H9 (cell line): ENCODE data around the gene DNAJC17. TPM values are rescaled to one million over a fixed set of nuclear protein-coding genes. Genes with fewer than 3 reads are reported as not detected.
A peak's percentile ranks its signal among the peaks of the same experiment; 100 is the strongest.

Experiments
- DNase-seq: peaks from one replicate; pipeline ENCODE4 v3.0.0-alpha.2; 2017
- H2AFZ ChIP-seq: one replicate; pipeline ENCODE4 v1.6.1; 2013; ENCODE audit warnings: mild to moderate bottlenecking, low read length, control low read depth, moderate library complexity
- H2AK5ac ChIP-seq: 2 replicates; pipeline ENCODE4 v1.6.1; 2013; ENCODE audit warnings: low read length, control low read depth, mixed read lengths; ENCODE audit not compliant: insufficient read length
- H2BK120ac ChIP-seq: one replicate; pipeline ENCODE4 v1.6.1; 2013; ENCODE audit warnings: low read depth, mild to moderate bottlenecking, low read length, control low read depth, inconsistent platforms; ENCODE audit not compliant: poor library complexity, severe bottlenecking
- H2BK12ac ChIP-seq: 2 replicates; pipeline ENCODE4 v1.6.1; 2013; ENCODE audit warnings: low read length, control low read depth, mixed read lengths, low read depth; ENCODE audit not compliant: insufficient read length
- H2BK15ac ChIP-seq: 2 replicates; pipeline ENCODE4 v1.6.1; 2013; ENCODE audit warnings: low read depth, low read length, control low read depth
- H2BK20ac ChIP-seq: one replicate; pipeline ENCODE4 v1.6.1; 2013; ENCODE audit warnings: low read depth, mild to moderate bottlenecking, low read length, control low read depth, inconsistent platforms; ENCODE audit not compliant: poor library complexity, severe bottlenecking
- H2BK5ac ChIP-seq: 2 replicates; pipeline ENCODE4 v1.6.1; 2013; ENCODE audit warnings: low read length, control low read depth, mixed read lengths; ENCODE audit not compliant: insufficient read length
- H3K14ac ChIP-seq: 2 replicates; pipeline ENCODE4 v1.6.1; 2013; ENCODE audit warnings: low read length, control low read depth; ENCODE audit not compliant: insufficient read depth
- H3K18ac ChIP-seq: 2 replicates; pipeline ENCODE4 v1.6.1; 2013; ENCODE audit warnings: low read depth, mild to moderate bottlenecking, mixed read lengths, low read length, control low read depth; ENCODE audit not compliant: insufficient read length
- H3K23ac ChIP-seq: 2 replicates; pipeline ENCODE4 v1.6.1; 2013; ENCODE audit warnings: low read length, control low read depth, mixed read lengths, low read depth; ENCODE audit not compliant: insufficient read length
- H3K23me2 ChIP-seq: 2 replicates; pipeline ENCODE4 v1.6.1; 2013; ENCODE audit warnings: low read depth, mild to moderate bottlenecking, mixed read lengths, low read length, control low read depth; ENCODE audit not compliant: insufficient read length, poor library complexity, severe bottlenecking
- H3K27ac ChIP-seq: 2 replicates; pipeline ENCODE4 v1.5.1; 2013; ENCODE audit warnings: low read length, control low read depth, mixed read lengths, low read depth; ENCODE audit not compliant: insufficient read length
- H3K27me3 ChIP-seq: 2 replicates; pipeline ENCODE4 v1.6.1; 2013; ENCODE audit warnings: low read length, control low read depth, inconsistent platforms; ENCODE audit not compliant: insufficient read depth
- H3K4ac ChIP-seq: 2 replicates; pipeline ENCODE4 v1.6.1; 2013; ENCODE audit warnings: low read depth, mild to moderate bottlenecking, control low read depth, inconsistent platforms, low read length, moderate library complexity
- H3K4me1 ChIP-seq: 2 replicates; pipeline ENCODE4 v1.6.1; 2013; ENCODE audit warnings: low read length, control low read depth, inconsistent platforms; ENCODE audit not compliant: insufficient read depth
- H3K4me2 ChIP-seq: 2 replicates; pipeline ENCODE4 v1.6.1; 2013; ENCODE audit warnings: low read length, control low read depth, mixed read lengths; ENCODE audit not compliant: insufficient read length, insufficient read depth
- H3K56ac ChIP-seq: 2 replicates; pipeline ENCODE4 v1.6.1; 2013; ENCODE audit warnings: low read depth, mild to moderate bottlenecking, mixed read lengths, low read length, control low read depth; ENCODE audit not compliant: insufficient read length
- H3K79me1 ChIP-seq: 2 replicates; pipeline ENCODE4 v1.6.1; 2013; ENCODE audit warnings: low read depth, mild to moderate bottlenecking, moderate library complexity, low read length, control low read depth, inconsistent platforms; ENCODE audit not compliant: insufficient read depth, poor library complexity, severe bottlenecking
- H3K79me2 ChIP-seq: 2 replicates; pipeline ENCODE4 v1.6.1; 2013; ENCODE audit warnings: low read length, control low read depth, inconsistent platforms; ENCODE audit not compliant: insufficient read depth
- H3K9ac ChIP-seq: 2 replicates; pipeline ENCODE4 v1.6.1; 2013; ENCODE audit warnings: low read length, control low read depth, mixed read lengths; ENCODE audit not compliant: insufficient read length; ENCODE audit errors: extremely low read depth
- H3K9me3 ChIP-seq: one replicate; pipeline ENCODE4 v1.6.1; 2013; ENCODE audit warnings: low read depth, low read length, inconsistent platforms; ENCODE audit not compliant: control insufficient read depth
- H3T11ph ChIP-seq: one replicate; pipeline ENCODE4 v1.6.1; 2013; ENCODE audit warnings: mild to moderate bottlenecking, low read length, control low read depth, inconsistent platforms
- H4K20me1 ChIP-seq: one replicate; pipeline ENCODE4 v1.6.1; 2013; ENCODE audit not compliant: control insufficient read depth, insufficient read length, insufficient read depth
- H4K5ac ChIP-seq: 2 replicates; pipeline ENCODE4 v1.6.1; 2013; ENCODE audit warnings: low read depth, mild to moderate bottlenecking, mixed read lengths, low read length, control low read depth; ENCODE audit not compliant: insufficient read length
- H4K8ac ChIP-seq: replicated peaks from 2 replicates; pipeline ENCODE4 v1.6.1; 2013; ENCODE audit warnings: low read length, control low read depth, mixed read lengths, low read depth; ENCODE audit not compliant: insufficient read length
- H4K91ac ChIP-seq: 2 replicates; pipeline ENCODE4 v1.6.1; 2013; ENCODE audit warnings: low read depth, mild to moderate bottlenecking, moderate library complexity, mixed read lengths, low read length, control low read depth; ENCODE audit not compliant: insufficient read length
- H3K27ac Mint-ChIP-seq, 3 experiments: 2 replicates in 2 of 3; 3 replicates in 1 of 3; pipeline ENCODE4 v1.8.0; 2020 to 2021; ENCODE audit warnings: mixed read lengths in 3 of 3, mild to moderate bottlenecking in 1 of 3, moderate library complexity in 1 of 3
- H3K27me3 Mint-ChIP-seq: 2 replicates; pipeline ENCODE4 v1.8.0; 2021; ENCODE audit warnings: low read depth, mild to moderate bottlenecking, moderate library complexity, mixed read lengths
- H3K36me3 Mint-ChIP-seq, 3 experiments: 2 replicates in 2 of 3; 3 replicates in 1 of 3; pipeline ENCODE4 v1.8.0; 2020 to 2021; ENCODE audit warnings: low read depth in 3 of 3, mixed read lengths in 3 of 3; ENCODE audit not compliant: insufficient read depth in 1 of 3
- H3K4me1 Mint-ChIP-seq, 2 experiments: 2 replicates each; pipeline ENCODE4 v1.8.0; 2020; ENCODE audit warnings: mixed read lengths in 2 of 2
- H3K4me3 Mint-ChIP-seq, 2 experiments: 2 replicates in 1 of 2; 3 replicates in 1 of 2; pipeline ENCODE4 v1.8.0; 2020 to 2021; ENCODE audit warnings: mild to moderate bottlenecking in 2 of 2, mixed read lengths in 2 of 2, moderate library complexity in 1 of 2
- H3K9me3 Mint-ChIP-seq, 2 experiments: 2 replicates in 1 of 2; 3 replicates in 1 of 2; pipeline ENCODE4 v1.8.0; 2020; ENCODE audit warnings: mild to moderate bottlenecking in 2 of 2, mixed read lengths in 2 of 2, moderate library complexity in 1 of 2
- WGBS: extraction: QIAGEN DNeasy Blood & Tissue Kit; methylation state at CpG from one replicate; pipeline ENCODE4 v1.1.7; 2013; ENCODE audit warnings: missing lambda C conversion rate, low lambda C conversion rate, mixed read lengths; ENCODE audit not compliant: insufficient read length; ENCODE audit errors: extremely low coverage; 5-methylcytosine and 5-hydroxymethylcytosine counted together
- total RNA-seq: library from RNA; stranded (reverse); gene quantifications from 2 replicates; pipeline ENCODE4 v1.2.1, GENCODE V29; 2021
- TF ChIP-seq, protein P1 (sequence below): fragments of 200-600 bp; sonication (generic); conservative IDR thresholded peaks from 3 replicates; pipeline ENCODE4 v1.8.0; 2021; ENCODE audit warnings: antibody characterized with exemption, mild to moderate bottlenecking

The DNAJC17 gene
- total RNA-seq, 1 experiment from 2014 or later = 38.3 TPM

DNA sequence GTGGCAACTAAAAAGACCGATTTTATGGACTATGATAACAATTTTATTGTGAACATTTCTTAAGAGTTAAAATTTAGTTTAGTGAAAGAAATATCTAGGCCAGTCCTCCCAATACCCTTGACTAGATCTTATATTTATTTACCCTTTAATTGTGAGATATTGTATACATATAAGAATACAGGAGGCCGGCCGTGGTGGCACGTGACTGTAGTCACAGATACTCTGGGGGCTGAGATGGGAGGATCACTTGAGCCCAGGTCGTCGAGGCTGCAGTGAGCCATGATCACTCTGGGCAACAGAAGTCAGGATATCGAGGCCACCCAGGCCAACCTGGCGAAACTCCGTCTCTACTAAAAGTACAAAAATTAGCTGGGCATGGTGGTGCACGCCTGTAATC lies 51.5 kb downstream of the DNAJC17 start:
- H2BK120ac ChIP-seq = no peak overlapping the region
- no peaks in the 10 kb centered on the region for H3K27me3 Mint-ChIP-seq
- no peak overlapping the region for H3T11ph ChIP-seq
- no peaks in the 10 kb centered on the region for H3K9me3 ChIP-seq
- no peak overlapping the region for H4K8ac ChIP-seq
- H3K4me3 Mint-ChIP-seq = peak overlapping the region; percentile 94
- peak overlapping the region; percentile 97 for H3K9ac ChIP-seq
- H3K4me1 Mint-ChIP-seq = peaks cover 8 to 18% of the 10 kb centered on the region in 2 experiments
- no peaks in the 10 kb centered on the region for H4K20me1 ChIP-seq
- H3K56ac ChIP-seq = no peak overlapping the region
- H3K4me1 ChIP-seq = no peaks in the 10 kb centered on the region
- no CpG with 5 or more reads among the region's 10 CpGs for WGBS
- H3K4me2 ChIP-seq = no peak overlapping the region
- no peaks in the 10 kb centered on the region for H3K9me3 Mint-ChIP-seq
- no peaks in the 10 kb centered on the region for H3K79me1 ChIP-seq
- H3K23me2 ChIP-seq = peaks cover 3% of the 10 kb centered on the region
- H2AK5ac ChIP-seq = no peak overlapping the region
- no peak overlapping the region for H2BK20ac ChIP-seq
- peak overlapping the region; percentile 85 for H3K27ac ChIP-seq
- no peak overlapping the region for H4K91ac ChIP-seq
- H3K27ac Mint-ChIP-seq = peak overlapping the region; percentile 98 to 100 (median 100)
- H3K36me3 Mint-ChIP-seq = peaks cover 3 to 15% (median 11%) of the 10 kb centered on the region in 3 experiments; a peak in 5 of 7 replicates
- H2BK12ac ChIP-seq = no peak overlapping the region
- no peak overlapping the region for H2BK15ac ChIP-seq
- DNase-seq = no peak
- no peak overlapping the region for H4K5ac ChIP-seq
- H2AFZ ChIP-seq = no peak overlapping the region
- H2BK5ac ChIP-seq = no peak overlapping the region
- H3K18ac ChIP-seq = no peak overlapping the region
- TF ChIP-seq, protein P1, sequence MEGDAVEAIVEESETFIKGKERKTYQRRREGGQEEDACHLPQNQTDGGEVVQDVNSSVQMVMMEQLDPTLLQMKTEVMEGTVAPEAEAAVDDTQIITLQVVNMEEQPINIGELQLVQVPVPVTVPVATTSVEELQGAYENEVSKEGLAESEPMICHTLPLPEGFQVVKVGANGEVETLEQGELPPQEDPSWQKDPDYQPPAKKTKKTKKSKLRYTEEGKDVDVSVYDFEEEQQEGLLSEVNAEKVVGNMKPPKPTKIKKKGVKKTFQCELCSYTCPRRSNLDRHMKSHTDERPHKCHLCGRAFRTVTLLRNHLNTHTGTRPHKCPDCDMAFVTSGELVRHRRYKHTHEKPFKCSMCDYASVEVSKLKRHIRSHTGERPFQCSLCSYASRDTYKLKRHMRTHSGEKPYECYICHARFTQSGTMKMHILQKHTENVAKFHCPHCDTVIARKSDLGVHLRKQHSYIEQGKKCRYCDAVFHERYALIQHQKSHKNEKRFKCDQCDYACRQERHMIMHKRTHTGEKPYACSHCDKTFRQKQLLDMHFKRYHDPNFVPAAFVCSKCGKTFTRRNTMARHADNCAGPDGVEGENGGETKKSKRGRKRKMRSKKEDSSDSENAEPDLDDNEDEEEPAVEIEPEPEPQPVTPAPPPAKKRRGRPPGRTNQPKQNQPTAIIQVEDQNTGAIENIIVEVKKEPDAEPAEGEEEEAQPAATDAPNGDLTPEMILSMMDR = no peak
- no peak overlapping the region for H3K4ac ChIP-seq
- H3K14ac ChIP-seq = no peak overlapping the region
- no peaks in the 10 kb centered on the region for H3K79me2 ChIP-seq
- no peaks in the 10 kb centered on the region for H3K27me3 ChIP-seq
- H3K23ac ChIP-seq = no peak overlapping the region
